ENCODE results near the gene CTSG.
"Not testable (repeated sequence)": the region's sequence is repeated elsewhere in the genome, so short reads cannot be mapped to it uniquely, and the experiment has no call there.

GRCh38 chr14:24584402-24584801 lies 8.4 kb upstream of the CTSG start:
- not testable (repeated sequence) for TF ChIP-seq CTCF, POLR2A (IDR thresholded peaks at IDR 0.05)
